ENCODE results near the gene HMCN1.

Gene HMCN1

DNA sequence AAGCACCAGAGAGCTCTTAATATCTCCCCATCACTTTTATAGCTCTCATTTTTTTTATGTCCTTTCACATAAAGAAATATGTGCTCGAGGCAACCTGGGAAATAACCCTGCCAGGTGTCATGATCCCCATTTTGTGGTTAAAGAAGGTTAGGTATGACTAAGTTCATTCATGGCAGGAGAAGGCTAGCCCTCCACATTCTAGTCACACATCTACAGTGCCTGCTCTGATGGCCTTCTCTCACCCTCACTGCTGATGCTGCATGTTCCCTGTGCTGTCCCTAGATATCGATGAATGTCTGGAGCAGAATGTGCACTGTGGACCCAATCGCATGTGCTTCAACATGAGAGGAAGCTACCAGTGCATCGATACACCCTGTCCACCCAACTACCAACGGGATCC, 453.4 kb downstream of the HMCN1 start:
- peak overlapping the region; percentile 76 for H3K9ac ChIP-seq (ENCODE audit: low read length)
- 40% methylated on average over 5 of the region's 5 CpGs for WGBS

DNA sequence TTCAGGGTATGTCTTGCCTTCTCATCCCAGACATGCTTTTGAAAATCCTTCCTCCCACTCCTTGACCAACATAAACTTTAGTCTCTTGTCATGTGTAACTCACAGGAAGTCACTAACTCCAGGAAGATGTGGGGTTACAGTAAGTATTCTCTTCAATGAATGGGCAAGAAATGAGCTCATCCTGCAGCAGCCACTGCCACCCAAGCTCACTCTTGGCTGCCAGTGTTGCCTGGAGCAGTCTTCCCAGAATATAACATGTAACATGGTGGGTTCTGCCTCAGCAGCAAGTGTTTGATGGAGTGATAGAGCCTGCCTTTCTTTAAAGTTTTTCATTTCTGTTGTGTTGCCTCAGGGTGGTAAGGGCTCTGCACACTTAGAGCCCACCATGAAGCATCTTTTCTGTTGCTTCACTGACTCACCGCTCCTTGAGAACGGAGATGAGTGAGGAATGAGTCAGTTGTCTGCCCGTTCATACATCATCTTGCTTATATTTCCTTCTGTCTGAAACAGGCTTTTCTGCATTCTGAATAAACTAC, 453.9 kb downstream of the HMCN1 start:
- DNase-seq = peak; percentile 90
- peaks cover 9% of the 10 kb centered on the region for H3K4me1 ChIP-seq (ENCODE audit: control insufficient read depth, insufficient read depth, low read depth, low read length)
- H3K27me3 ChIP-seq (ENCODE audit: control insufficient read depth in 1 of 2, insufficient read depth in 1 of 2, low read length in 2 of 2) = no peaks in the 10 kb centered on the region
- peak overlapping the region; percentile 79 for H4K91ac ChIP-seq (ENCODE audit: low read length)
- no peak overlapping the region for H2BK15ac ChIP-seq (ENCODE audit: low read depth, poor library complexity, severe bottlenecking)
- 0% methylated on average over 3 of the region's 3 CpGs for WGBS
- peak overlapping the region; percentile 46 for H2AK5ac ChIP-seq (ENCODE audit: low read length, severe bottlenecking)
- H3K23ac ChIP-seq (ENCODE audit: low read length in 2 of 2) = no peak overlapping the region
- H2BK120ac ChIP-seq (ENCODE audit: low read depth, low read length) = no peak overlapping the region
- peaks cover 6 to 42% of the 10 kb centered on the region in 2 experiments for H3K36me3 ChIP-seq (ENCODE audit: control insufficient read depth in 1 of 2, insufficient read depth in 2 of 2, low read depth in 1 of 2, low read length in 2 of 2)
- H4K8ac ChIP-seq (ENCODE audit: low read length) = no peak overlapping the region
- peak overlapping the region; percentile 59 to 82 for H3K18ac ChIP-seq (ENCODE audit: low read depth in 1 of 2, low read length in 2 of 2)
- H3K4me2 ChIP-seq (ENCODE audit: low read length, poor library complexity, severe bottlenecking) = no peak overlapping the region
- H2AFZ ChIP-seq (ENCODE audit: low read depth, low read length) = no peak overlapping the region
- no peak overlapping the region for H3K4me3 ChIP-seq (ENCODE audit: insufficient read depth in 1 of 2, low read depth in 1 of 2, low read length in 2 of 2)
- no peak overlapping the region for H3K14ac ChIP-seq (ENCODE audit: low read length in 2 of 2)
- no peaks in the 10 kb centered on the region for H3K9me3 ChIP-seq (ENCODE audit: control insufficient read depth, low read length)
- no peak overlapping the region for H3K4ac ChIP-seq (ENCODE audit: low read depth in 1 of 2, low read length in 2 of 2)
- peak overlapping the region; percentile 49 to 82 for H2BK12ac ChIP-seq (ENCODE audit: low read length in 2 of 2)
- peak overlapping the region; percentile 91 for H3K27ac ChIP-seq (ENCODE audit: low read length, poor library complexity, severe bottlenecking)
- H3K9ac ChIP-seq (ENCODE audit: low read length) = peak overlapping the region; percentile 76
- no peaks in the 10 kb centered on the region for H3K79me1 ChIP-seq (replicated peaks; ENCODE audit: low read length, poor library complexity, severe bottlenecking)
- H2BK5ac ChIP-seq (ENCODE audit: low read depth, low read length, poor library complexity, severe bottlenecking) = no peak overlapping the region

More for the DNA sequence above, 453.4 kb downstream of the HMCN1 start:
- Histone ChIP-seq H3K4me1 (ENCODE audit: control insufficient read depth, insufficient read depth, low read depth, low read length) (peaks cover 9% of the 10 kb centered on the region), H2BK5ac (ENCODE audit: low read depth, low read length, poor library complexity, severe bottlenecking) (no peak overlapping the region), H4K8ac (ENCODE audit: low read length) (peak overlapping the region; percentile 77), H2BK120ac (ENCODE audit: low read depth, low read length) (no peak overlapping the region), H3K79me1 (replicated peaks; ENCODE audit: low read length, poor library complexity, severe bottlenecking) (no peaks in the 10 kb centered on the region), H2AFZ (ENCODE audit: low read depth, low read length) (peak overlapping the region; percentile 48), H3K4ac (ENCODE audit: low read depth in 1 of 2, low read length in 2 of 2) (peak overlapping the region in 1 of 2 experiments; percentile 64), H2BK15ac (ENCODE audit: low read depth, poor library complexity, severe bottlenecking) (no peak overlapping the region), H2BK12ac (ENCODE audit: low read length in 2 of 2) (peak overlapping the region; percentile 34 to 42), H4K91ac (ENCODE audit: low read length) (peak overlapping the region; percentile 79), H3K14ac (ENCODE audit: low read length in 2 of 2) (peak overlapping the region in 1 of 2 experiments; percentile 19), H3K27ac (ENCODE audit: low read length, poor library complexity, severe bottlenecking) (peak overlapping the region; percentile 91), H3K9me3 (ENCODE audit: control insufficient read depth, low read length) (no peaks in the 10 kb centered on the region), H3K4me3 (ENCODE audit: insufficient read depth in 1 of 2, low read depth in 1 of 2, low read length in 2 of 2) (no peak overlapping the region), H2AK5ac (ENCODE audit: low read length, severe bottlenecking) (peak overlapping the region; percentile 46), H3K27me3 (ENCODE audit: control insufficient read depth in 1 of 2, insufficient read depth in 1 of 2, low read length in 2 of 2) (no peaks in the 10 kb centered on the region), H3K23ac (ENCODE audit: low read length in 2 of 2) (no peak overlapping the region), H3K4me2 (ENCODE audit: low read length, poor library complexity, severe bottlenecking) (no peak overlapping the region), H3K18ac (ENCODE audit: low read depth in 1 of 2, low read length in 2 of 2) (peak overlapping the region; percentile 46 to 59), H3K36me3 (ENCODE audit: control insufficient read depth in 1 of 2, insufficient read depth in 2 of 2, low read depth in 1 of 2, low read length in 2 of 2) (peaks cover 5 to 40% of the 10 kb centered on the region in 2 experiments)
- no peak for DNase-seq

DNA sequence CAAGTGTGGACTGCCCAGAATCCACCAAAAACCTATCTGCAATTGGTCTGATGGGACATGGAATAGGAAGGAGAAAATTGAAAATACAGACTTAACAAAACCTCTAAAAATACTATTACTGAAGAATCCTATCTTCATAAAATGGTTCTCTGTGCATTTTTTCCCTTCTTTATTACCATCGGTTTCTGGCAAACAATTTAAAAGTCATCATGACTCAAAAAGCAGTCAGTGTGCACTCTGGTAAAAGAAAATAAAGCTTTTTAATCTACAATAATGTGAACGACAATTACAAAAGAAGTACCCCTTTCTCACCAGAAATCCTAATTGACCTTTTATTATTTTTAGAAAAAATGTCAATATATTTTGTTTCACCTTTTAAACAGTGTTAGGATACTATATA, 454.5 kb downstream of the HMCN1 start:
- Histone ChIP-seq H2BK5ac (ENCODE audit: low read depth, low read length, poor library complexity, severe bottlenecking) (no peak overlapping the region), H3K18ac (ENCODE audit: low read depth in 1 of 2, low read length in 2 of 2) (no peak overlapping the region), H3K36me3 (ENCODE audit: control insufficient read depth in 1 of 2, insufficient read depth in 2 of 2, low read depth in 1 of 2, low read length in 2 of 2) (peaks cover 6 to 46% of the 10 kb centered on the region in 2 experiments), H2AK5ac (ENCODE audit: low read length, severe bottlenecking) (no peak overlapping the region), H3K9me3 (ENCODE audit: control insufficient read depth, low read length) (no peaks in the 10 kb centered on the region), H2BK120ac (ENCODE audit: low read depth, low read length) (no peak overlapping the region), H3K9ac (ENCODE audit: low read length) (peak overlapping the region; percentile 76), H3K4me1 (ENCODE audit: control insufficient read depth, insufficient read depth, low read depth, low read length) (peaks cover 7% of the 10 kb centered on the region), H3K4me2 (ENCODE audit: low read length, poor library complexity, severe bottlenecking) (no peak overlapping the region), H2AFZ (ENCODE audit: low read depth, low read length) (no peak overlapping the region), H3K14ac (ENCODE audit: low read length in 2 of 2) (no peak overlapping the region), H4K8ac (ENCODE audit: low read length) (no peak overlapping the region), H3K4ac (ENCODE audit: low read depth in 1 of 2, low read length in 2 of 2) (no peak overlapping the region), H3K27me3 (ENCODE audit: control insufficient read depth in 1 of 2, insufficient read depth in 1 of 2, low read length in 2 of 2) (no peaks in the 10 kb centered on the region), H3K4me3 (ENCODE audit: insufficient read depth in 1 of 2, low read depth in 1 of 2, low read length in 2 of 2) (peak overlapping the region in 1 of 2 experiments; percentile 16), H3K27ac (ENCODE audit: low read length, poor library complexity, severe bottlenecking) (peak overlapping the region; percentile 91), H3K79me1 (replicated peaks; ENCODE audit: low read length, poor library complexity, severe bottlenecking) (no peaks in the 10 kb centered on the region), H3K23ac (ENCODE audit: low read length in 2 of 2) (no peak overlapping the region), H2BK12ac (ENCODE audit: low read length in 2 of 2) (no peak overlapping the region), H2BK15ac (ENCODE audit: low read depth, poor library complexity, severe bottlenecking) (no peak overlapping the region), H4K91ac (ENCODE audit: low read length) (no peak overlapping the region)
- no peak for DNase-seq
- 25% methylated on average over 1 of the region's 2 CpGs for WGBS

DNA sequence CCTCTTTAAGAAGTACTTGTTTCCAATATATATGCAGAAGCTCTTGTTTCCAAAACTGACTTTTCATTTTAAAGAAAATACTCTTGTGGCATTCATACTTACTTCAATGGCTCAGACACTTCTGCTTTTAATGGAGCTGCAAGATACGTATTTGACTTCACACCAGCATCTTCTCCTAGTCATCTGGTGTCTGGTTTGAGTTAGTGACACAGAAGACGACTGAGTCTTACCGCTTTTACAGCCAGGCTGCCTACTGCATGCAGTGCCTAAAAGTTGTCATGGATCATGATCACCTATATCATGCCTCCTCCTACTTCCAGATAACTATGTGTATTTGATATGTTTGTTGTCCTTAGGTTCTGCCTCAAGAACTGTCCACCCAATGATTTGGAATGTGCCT, 455.0 kb downstream of the HMCN1 start:
- H3K9ac ChIP-seq (ENCODE audit: low read length) = peak overlapping the region; percentile 76
- H4K91ac ChIP-seq (ENCODE audit: low read length) = peak overlapping the region; percentile 56
- peaks cover 7% of the 10 kb centered on the region for H3K4me1 ChIP-seq (ENCODE audit: control insufficient read depth, insufficient read depth, low read depth, low read length)
- no peak for DNase-seq
- no peak overlapping the region for H2BK120ac ChIP-seq (ENCODE audit: low read depth, low read length)
- no peak overlapping the region for H2BK5ac ChIP-seq (ENCODE audit: low read depth, low read length, poor library complexity, severe bottlenecking)
- WGBS = 100% methylated on average over 1 of the region's 3 CpGs
- H3K36me3 ChIP-seq (ENCODE audit: control insufficient read depth in 1 of 2, insufficient read depth in 2 of 2, low read depth in 1 of 2, low read length in 2 of 2) = peaks cover 6 to 51% of the 10 kb centered on the region in 2 experiments
- peak overlapping the region; percentile 56 for H3K27ac ChIP-seq (ENCODE audit: low read length, poor library complexity, severe bottlenecking)
- H3K27me3 ChIP-seq (ENCODE audit: control insufficient read depth in 1 of 2, insufficient read depth in 1 of 2, low read length in 2 of 2) = no peaks in the 10 kb centered on the region
- H2BK15ac ChIP-seq (ENCODE audit: low read depth, poor library complexity, severe bottlenecking) = no peak overlapping the region
- no peak overlapping the region for H3K4ac ChIP-seq (ENCODE audit: low read depth in 1 of 2, low read length in 2 of 2)
- peak overlapping the region in 1 of 2 experiments; percentile 55 for H3K18ac ChIP-seq (ENCODE audit: low read depth in 1 of 2, low read length in 2 of 2)
- no peak overlapping the region for H3K4me3 ChIP-seq (ENCODE audit: insufficient read depth in 1 of 2, low read depth in 1 of 2, low read length in 2 of 2)
- no peak overlapping the region for H2AFZ ChIP-seq (ENCODE audit: low read depth, low read length)
- H2AK5ac ChIP-seq (ENCODE audit: low read length, severe bottlenecking) = peak overlapping the region; percentile 68
- H3K23ac ChIP-seq (ENCODE audit: low read length in 2 of 2) = no peak overlapping the region
- no peaks in the 10 kb centered on the region for H3K79me1 ChIP-seq (replicated peaks; ENCODE audit: low read length, poor library complexity, severe bottlenecking)
- no peaks in the 10 kb centered on the region for H3K9me3 ChIP-seq (ENCODE audit: control insufficient read depth, low read length)
- H4K8ac ChIP-seq (ENCODE audit: low read length) = no peak overlapping the region
- H2BK12ac ChIP-seq (ENCODE audit: low read length in 2 of 2) = peak overlapping the region; percentile 65 to 80
- no peak overlapping the region for H3K14ac ChIP-seq (ENCODE audit: low read length in 2 of 2)
- no peak overlapping the region for H3K4me2 ChIP-seq (ENCODE audit: low read length, poor library complexity, severe bottlenecking)
